ENCODE data around the gene CNPY2.
A peak's percentile ranks its signal among the peaks of the same experiment; 100 is the strongest.

CNPY2 gene

DNA sequence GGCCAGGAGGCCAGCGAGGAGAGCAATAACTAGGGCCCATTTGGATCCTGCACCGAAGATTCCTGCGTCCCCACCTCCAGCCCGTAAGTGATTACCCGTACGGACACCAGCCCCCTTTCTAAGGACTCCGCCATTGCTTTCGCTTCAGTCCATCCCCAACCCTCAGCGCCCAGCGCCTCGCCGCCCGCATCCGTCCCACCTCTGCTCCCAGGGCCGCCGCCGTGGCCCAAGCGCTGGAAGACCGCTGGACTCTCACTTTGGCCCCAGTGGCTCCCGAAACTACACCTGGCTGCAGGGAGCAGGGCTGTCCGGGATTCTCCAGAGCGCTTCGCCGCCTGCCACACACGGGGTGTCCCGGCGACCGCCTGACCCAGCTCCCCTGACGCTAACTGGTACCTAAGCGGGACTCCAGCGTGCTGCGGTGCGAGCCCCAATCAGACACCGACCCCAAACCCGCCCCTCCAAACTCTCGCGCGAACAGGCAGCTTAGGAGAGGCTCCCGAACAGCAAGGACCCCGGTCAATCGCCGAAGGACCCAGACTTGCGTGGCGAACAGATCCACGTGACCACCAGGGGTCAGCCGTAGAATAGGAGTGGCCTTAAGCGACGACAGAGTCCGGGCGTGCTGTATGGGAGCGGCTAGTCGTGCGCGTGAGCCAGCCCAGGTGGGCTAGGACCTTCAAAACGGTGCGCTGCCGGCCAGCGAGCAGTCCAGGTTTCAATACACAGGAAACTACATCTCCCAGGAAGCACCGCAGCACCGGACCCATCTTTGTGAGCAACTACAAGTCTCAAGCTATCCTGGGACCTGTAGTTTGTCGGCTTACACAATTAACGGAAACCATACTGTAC is at the start of gene CNPY2:
Gene CNPY2 (minus strand): TSS at position 367 of the 852 bp plus-strand sequence. CDS start 771 bp downstream, outside the sequence.
- Histone ChIP-seq H3K36me3 (ENCODE audit: control insufficient read depth, insufficient read depth, low read length) (peaks cover 15% of the 10 kb centered on the region), H3K27me3 (replicated peaks; ENCODE audit: control insufficient read depth, insufficient read depth, low read length) (no peaks in the 10 kb centered on the region), H3K4me3 (replicated peaks; ENCODE audit: low read depth, low read length) (peak within 1 kb of the TSS; percentile 92)
- TF ChIP-seq, protein P1, sequence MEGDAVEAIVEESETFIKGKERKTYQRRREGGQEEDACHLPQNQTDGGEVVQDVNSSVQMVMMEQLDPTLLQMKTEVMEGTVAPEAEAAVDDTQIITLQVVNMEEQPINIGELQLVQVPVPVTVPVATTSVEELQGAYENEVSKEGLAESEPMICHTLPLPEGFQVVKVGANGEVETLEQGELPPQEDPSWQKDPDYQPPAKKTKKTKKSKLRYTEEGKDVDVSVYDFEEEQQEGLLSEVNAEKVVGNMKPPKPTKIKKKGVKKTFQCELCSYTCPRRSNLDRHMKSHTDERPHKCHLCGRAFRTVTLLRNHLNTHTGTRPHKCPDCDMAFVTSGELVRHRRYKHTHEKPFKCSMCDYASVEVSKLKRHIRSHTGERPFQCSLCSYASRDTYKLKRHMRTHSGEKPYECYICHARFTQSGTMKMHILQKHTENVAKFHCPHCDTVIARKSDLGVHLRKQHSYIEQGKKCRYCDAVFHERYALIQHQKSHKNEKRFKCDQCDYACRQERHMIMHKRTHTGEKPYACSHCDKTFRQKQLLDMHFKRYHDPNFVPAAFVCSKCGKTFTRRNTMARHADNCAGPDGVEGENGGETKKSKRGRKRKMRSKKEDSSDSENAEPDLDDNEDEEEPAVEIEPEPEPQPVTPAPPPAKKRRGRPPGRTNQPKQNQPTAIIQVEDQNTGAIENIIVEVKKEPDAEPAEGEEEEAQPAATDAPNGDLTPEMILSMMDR (IDR thresholded peaks at IDR 0.05; ENCODE audit: insufficient read depth, low read length, poor library complexity, severe bottlenecking): peak; percentile 21
- DNase-seq (ENCODE audit: extremely low read depth, insufficient read length): peak; percentile 97

DNA sequence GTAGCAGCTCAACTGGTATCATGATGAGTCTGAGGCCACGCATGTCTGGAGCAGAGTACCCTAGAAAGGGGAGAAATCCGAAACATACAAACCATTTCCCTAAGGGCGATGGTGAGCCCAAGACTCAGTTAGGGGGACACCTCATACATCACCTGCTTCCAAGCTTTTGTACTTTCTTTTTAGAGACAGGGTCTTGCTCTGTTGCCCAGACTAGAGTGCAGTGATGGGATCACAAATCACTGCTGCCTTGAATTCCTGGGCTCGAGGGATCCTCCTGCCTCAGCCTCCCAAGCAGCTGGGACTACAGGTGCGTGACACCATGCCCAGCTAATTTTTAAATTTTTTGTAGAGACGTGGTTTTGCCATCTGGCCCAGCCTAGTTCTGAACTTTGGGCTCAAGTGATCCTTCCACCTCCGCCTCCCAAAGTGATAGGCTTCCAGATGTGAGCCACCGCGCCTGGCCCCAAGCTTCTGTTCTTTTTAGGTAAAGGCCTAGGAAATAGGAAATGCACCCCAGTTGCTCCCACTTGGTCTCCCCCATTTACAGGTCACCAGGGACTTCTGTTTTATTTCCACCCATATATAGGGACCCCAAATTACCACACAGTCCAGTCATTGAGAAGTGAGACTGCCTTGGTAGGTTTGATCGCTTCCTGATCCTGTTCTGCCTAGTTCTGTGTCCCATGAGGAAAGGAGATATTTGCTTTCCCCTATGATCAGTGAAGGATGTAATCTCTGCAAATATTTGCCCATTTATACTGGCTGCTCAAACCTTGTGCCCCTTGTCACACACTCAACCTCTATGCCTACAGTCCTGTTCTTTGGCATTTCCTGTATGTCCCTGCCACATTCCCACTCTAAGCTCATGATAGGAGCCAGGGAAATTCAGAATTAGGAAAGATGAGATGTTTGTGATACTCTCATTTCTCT is 46.6 kb upstream of the CNPY2 start, which contains the start of gene APOF:
Gene APOF (minus strand): TSS at position 728 of the 930 bp plus-strand sequence. CDS start 112 bp downstream, at position 616.
- Histone ChIP-seq H3K27me3 (replicated peaks; ENCODE audit: control insufficient read depth, insufficient read depth, low read length) (no peaks in the 10 kb centered on the region), H3K36me3 (ENCODE audit: control insufficient read depth, insufficient read depth, low read length) (no peaks in the 10 kb centered on the region), H3K4me3 (replicated peaks; ENCODE audit: low read depth, low read length) (no peak within 1 kb of the TSS)
- DNase-seq (ENCODE audit: extremely low read depth, insufficient read length): no peak
- TF ChIP-seq, protein P1 (IDR thresholded peaks at IDR 0.05; ENCODE audit: insufficient read depth, low read length, poor library complexity, severe bottlenecking): no peak

DNA sequence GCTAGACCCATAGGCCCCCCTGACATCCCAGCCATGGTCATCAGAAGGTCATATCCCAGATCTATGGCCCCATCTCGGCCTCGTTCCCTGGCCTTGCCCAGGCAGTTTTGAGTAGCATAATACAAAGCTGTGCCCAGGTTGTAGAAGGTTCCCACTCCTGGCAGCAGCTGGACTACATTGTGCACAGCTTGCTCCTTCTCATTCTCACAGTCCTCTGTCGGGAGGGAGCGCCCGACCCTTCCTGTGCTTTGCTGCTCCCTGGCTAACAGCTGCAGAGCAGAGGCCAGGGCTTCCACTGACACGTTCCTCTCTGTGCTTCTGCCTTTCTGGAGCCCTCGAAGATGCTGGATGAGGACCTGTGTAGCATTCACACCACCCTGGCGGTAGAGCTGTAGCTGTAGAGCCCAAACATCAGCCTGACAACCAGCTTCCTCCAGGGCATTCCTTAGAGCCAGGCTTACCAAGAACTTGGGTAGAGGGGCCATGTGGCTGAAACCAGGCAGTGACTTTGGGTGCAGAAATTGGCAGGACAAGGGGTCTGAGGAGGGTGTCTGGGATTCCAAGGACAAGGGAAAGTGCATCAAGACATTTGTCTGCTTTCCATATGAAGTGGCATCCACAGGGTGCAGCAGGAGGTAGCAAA is 45.8 kb upstream of the CNPY2 start:
- H3K4me3 ChIP-seq (replicated peaks; ENCODE audit: low read depth, low read length): no peak overlapping the region
- TF ChIP-seq, protein P1 (IDR thresholded peaks at IDR 0.05; ENCODE audit: insufficient read depth, low read length, poor library complexity, severe bottlenecking): no peak
- H3K27me3 ChIP-seq (replicated peaks; ENCODE audit: control insufficient read depth, insufficient read depth, low read length): no peaks in the 10 kb centered on the region
- H3K36me3 ChIP-seq (ENCODE audit: control insufficient read depth, insufficient read depth, low read length): no peaks in the 10 kb centered on the region
- DNase-seq (ENCODE audit: extremely low read depth, insufficient read length): no peak

DNA sequence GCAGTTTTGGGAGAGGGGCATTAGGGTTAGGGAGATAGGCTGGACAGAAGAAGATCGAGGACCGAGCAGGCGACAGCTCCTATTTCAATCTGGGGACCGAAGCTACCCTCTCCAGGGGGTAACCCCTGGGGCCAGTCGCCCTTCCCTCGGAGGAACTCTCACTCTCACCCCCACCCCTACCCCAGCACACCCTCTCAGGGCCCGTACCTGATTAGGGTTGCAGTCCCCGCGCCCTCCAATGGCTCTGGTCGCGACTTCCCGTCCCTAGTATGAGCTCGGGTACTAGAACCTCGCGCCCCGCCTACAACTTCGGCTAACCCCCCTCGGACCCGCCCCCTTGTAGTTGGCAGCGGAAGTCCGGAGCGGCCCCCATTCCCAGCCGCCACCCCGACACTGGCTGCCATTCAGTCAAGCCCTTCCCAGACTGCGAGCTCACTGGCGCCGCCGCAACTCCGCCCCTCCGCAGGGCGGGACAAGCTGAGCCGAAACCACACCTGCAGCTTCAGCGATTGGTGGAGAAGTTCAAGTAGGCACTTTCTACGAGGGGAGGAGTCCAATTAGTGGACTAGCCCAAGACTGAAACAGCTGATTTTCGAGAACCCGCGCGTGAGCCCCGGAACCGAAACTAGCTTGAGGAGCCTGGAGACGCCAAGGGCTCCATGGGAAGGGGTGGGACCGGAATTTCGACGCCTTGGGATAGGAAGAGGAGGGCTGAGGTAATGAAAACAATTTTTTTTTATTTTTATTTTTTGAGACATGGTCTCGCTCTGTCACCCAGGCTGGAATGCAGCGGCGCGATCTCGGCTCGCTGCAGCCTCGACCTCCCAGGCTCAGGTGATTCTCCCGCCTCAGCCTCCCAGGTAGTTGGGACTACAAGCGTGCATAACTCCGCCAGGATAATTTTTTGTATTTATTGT is 44.3 kb upstream of the CNPY2 start, which contains the start of gene STAT2:
Gene STAT2 (minus strand): TSS at position 257 of the 917 bp plus-strand sequence. CDS start 3,536 bp downstream, outside the sequence.
- TF ChIP-seq, protein P1 (IDR thresholded peaks at IDR 0.05; ENCODE audit: insufficient read depth, low read length, poor library complexity, severe bottlenecking): no peak
- H3K27me3 ChIP-seq (replicated peaks; ENCODE audit: control insufficient read depth, insufficient read depth, low read length): no peaks in the 10 kb centered on the region
- peaks cover 10% of the 10 kb centered on the region for H3K36me3 ChIP-seq (ENCODE audit: control insufficient read depth, insufficient read depth, low read length)
- DNase-seq (ENCODE audit: extremely low read depth, insufficient read length): peak; percentile 100
- peak within 1 kb of the TSS; percentile 96 for H3K4me3 ChIP-seq (replicated peaks; ENCODE audit: low read depth, low read length)
